Hematopoietic multipotent progenitor cell treated with erythropoietin and hydrocortisone succinate and interleukin-3 and kit ligand, for 6 days (in vitro differentiated cells): ENCODE results near the gene IZUMO1.

ENCODE experiments used
- DNase-seq: peaks from one replicate; pipeline ENCODE4 v3.0.0-alpha.2; 2015

IZUMO1 gene

GRCh38 chr19:48757089-48757675 lies 10.5 kb upstream of the IZUMO1 start:
- DNase-seq, result no peak

- no peak for DNase-seq
Observed at GRCh38 chr19:48756686-48757085, 10.0 kb upstream of the IZUMO1 start.

- DNase-seq, result no peak
Observed at GRCh38 chr19:48756212-48756611, 9.5 kb upstream of the IZUMO1 start.

- no peak for DNase-seq
Observed at GRCh38 chr19:48755787-48756186, 9.1 kb upstream of the IZUMO1 start.

GRCh38 chr19:48755084-48755641 lies 8.5 kb upstream of the IZUMO1 start, which contains the start of gene FGF21:
Gene FGF21, plus strand, starts transcription at chr19:48755524. Its CDS starts 713 bp downstream, at chr19:48756237.
- DNase-seq, result no peak

GRCh38 chr19:48752496-48753365 lies 6.0 kb upstream of the IZUMO1 start, which contains the start of gene FUT1:
Gene FUT1, minus strand, starts transcription at chr19:48752641. Its CDS starts 1,360 bp downstream, at chr19:48751281.
- peak; percentile 78 for DNase-seq

GRCh38 chr19:48751845-48752495 lies 5.3 kb upstream of the IZUMO1 start:
- peak; percentile 64 for DNase-seq

- DNase-seq, result no peak
Observed at GRCh38 chr19:48750771-48751504, 4.2 kb upstream of the IZUMO1 start.

GRCh38 chr19:48750351-48750750 lies 3.6 kb upstream of the IZUMO1 start:
- no peak for DNase-seq

- no peak for DNase-seq
Observed at GRCh38 chr19:48749571-48750198, 3.0 kb upstream of the IZUMO1 start.

- DNase-seq, result no peak
Observed at GRCh38 chr19:48746110-48746509, 599 bp downstream of the IZUMO1 start.

GRCh38 chr19:48745208-48745995 lies 1.3 kb downstream of the IZUMO1 start:
- DNase-seq, result peak; percentile 95

- DNase-seq, result no peak
Observed at GRCh38 chr19:48742096-48742495, 4.6 kb downstream of the IZUMO1 start.

- peak; percentile 91 for DNase-seq
Observed at GRCh38 chr19:48741129-48741999, 5.3 kb downstream of the IZUMO1 start.

GRCh38 chr19:48740164-48740972 lies 6.3 kb downstream of the IZUMO1 start, which contains the start of gene RASIP1:
Gene RASIP1, minus strand, starts transcription at chr19:48740610. Its CDS starts 328 bp downstream, at chr19:48740282.
- no peak for DNase-seq

- DNase-seq, result no peak
Observed at GRCh38 chr19:48739404-48740163, 7.1 kb downstream of the IZUMO1 start.

GRCh38 chr19:48738557-48739403 lies 7.9 kb downstream of the IZUMO1 start:
- peak; percentile 94 for DNase-seq
